Subcutaneous abdominal adipose tissue (tissue), 5 donors: Measurements from ENCODE around the gene KCNMB3.
"Not testable (repeated sequence)": the region's sequence is repeated elsewhere in the genome, so short reads cannot be mapped to it uniquely, and the experiment has no call there.

Experiments
- H3K27ac ChIP-seq: one replicate; pipeline ENCODE4 v1.7.0; 2013; ENCODE audit warnings: low read depth, mild to moderate bottlenecking, inconsistent platforms, low read length, moderate library complexity
- H3K27me3 ChIP-seq, 5 donors: one replicate each; pipeline ENCODE4 v1.7.0; 2013; ENCODE audit warnings: low read length in 5 of 5, inconsistent platforms in 1 of 5; ENCODE audit not compliant: control insufficient read depth in 5 of 5, insufficient read depth in 4 of 5
- H3K36me3 ChIP-seq, 5 donors: one replicate each; pipeline ENCODE4 v1.7.0; 2013; ENCODE audit warnings: low read length in 5 of 5; ENCODE audit not compliant: control insufficient read depth in 5 of 5, insufficient read depth in 5 of 5
- H3K4me1 ChIP-seq, 5 donors: one replicate each; pipeline ENCODE4 v1.7.0; 2013; ENCODE audit warnings: low read length in 5 of 5, mild to moderate bottlenecking in 3 of 5, moderate library complexity in 1 of 5; ENCODE audit not compliant: control insufficient read depth in 5 of 5, insufficient read depth in 5 of 5
- H3K4me3 ChIP-seq, 5 donors: one replicate each; pipeline ENCODE4 v1.7.0; 2013; ENCODE audit warnings: low read length in 5 of 5, low read depth in 1 of 5
- H3K9ac ChIP-seq, 5 donors: one replicate each; pipeline ENCODE4 v1.7.0; 2013; ENCODE audit warnings: low read length in 5 of 5, mild to moderate bottlenecking in 4 of 5, moderate library complexity in 3 of 5
- H3K9me3 ChIP-seq, 5 donors: one replicate each; pipeline ENCODE4 v1.7.0; 2013; ENCODE audit warnings: low read length in 5 of 5; ENCODE audit not compliant: control insufficient read depth in 5 of 5
- donor health status: healthy.
- donor health status: healthy.
- donor health status: healthy.
- donor health status: healthy.
- donor health status: healthy.

The KCNMB3 gene

DNA sequence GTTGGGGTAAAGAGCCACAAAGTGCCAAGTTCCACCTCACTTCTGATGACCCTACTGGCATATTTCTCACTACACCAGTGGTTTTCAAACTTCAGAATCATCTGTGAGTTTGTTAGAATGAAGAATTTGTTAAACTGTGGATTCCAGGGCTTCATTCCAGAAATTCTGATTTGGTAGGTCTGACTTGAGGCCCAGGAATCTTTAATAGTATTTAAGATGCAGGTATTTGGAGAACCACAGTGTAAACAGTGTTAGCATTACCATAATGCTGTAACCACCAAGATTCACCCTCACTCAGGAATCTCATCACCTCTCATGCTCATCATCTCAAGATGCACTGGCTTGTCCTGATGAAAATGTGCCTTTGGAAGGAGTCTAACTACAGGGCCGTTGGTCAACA, 6.0 kb downstream of the KCNMB3 start:
- Histone ChIP-seq H3K27me3 (no peaks in the 10 kb centered on the region), H3K9me3 (no peaks in the 10 kb centered on the region), H3K36me3 (peaks cover under 1 to 11% (median 6%) of the 10 kb centered on the region in 5 donors), H3K4me3 (no peak overlapping the region), H3K4me1 (no peaks in the 10 kb centered on the region), H3K27ac (no peak overlapping the region), H3K9ac (no peak overlapping the region)

DNA sequence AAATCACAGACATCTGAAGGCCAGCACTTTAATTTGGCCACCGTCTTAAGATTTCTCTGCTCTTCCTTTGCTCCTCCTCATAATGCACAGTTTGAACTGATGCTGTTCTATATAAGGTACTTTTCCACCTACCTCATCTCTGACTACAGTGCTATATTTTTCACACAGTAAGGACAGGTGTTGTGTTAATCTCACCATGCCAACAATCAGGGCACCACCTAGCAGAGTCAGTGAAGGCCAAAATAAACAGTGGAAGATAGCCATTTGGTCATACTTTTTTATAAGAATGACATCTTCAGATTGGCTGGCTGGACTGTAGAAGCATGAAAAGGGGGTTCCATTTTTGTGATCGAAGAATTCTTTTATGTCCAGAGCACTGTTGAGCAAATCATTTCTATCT, 8.1 kb downstream of the KCNMB3 start:
- not testable (repeated sequence) for H3K9me3 ChIP-seq, H3K27me3 ChIP-seq, H3K4me1 ChIP-seq, H3K36me3 ChIP-seq, H3K27ac ChIP-seq, H3K4me3 ChIP-seq, H3K9ac ChIP-seq

DNA sequence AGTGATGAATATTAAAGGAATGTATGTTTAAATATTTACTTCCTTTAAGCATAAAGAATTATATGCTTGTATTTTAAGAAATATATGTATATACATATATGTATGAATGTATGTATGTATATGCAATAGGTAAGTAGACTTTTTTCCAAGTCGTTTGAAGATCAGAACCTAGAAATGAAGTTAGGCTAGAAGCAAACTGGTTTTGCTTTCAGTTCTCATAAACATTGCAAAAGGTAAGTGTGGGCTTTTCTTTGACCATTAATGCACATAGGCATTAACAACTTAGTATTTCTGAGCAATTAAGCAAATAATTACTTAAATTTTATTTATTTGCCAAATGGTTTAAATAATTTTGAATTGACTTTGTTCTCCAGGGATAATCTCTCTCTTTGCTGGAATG, 10.6 kb downstream of the KCNMB3 start:
- H3K9me3 ChIP-seq, H3K27ac ChIP-seq: not testable (repeated sequence)

DNA sequence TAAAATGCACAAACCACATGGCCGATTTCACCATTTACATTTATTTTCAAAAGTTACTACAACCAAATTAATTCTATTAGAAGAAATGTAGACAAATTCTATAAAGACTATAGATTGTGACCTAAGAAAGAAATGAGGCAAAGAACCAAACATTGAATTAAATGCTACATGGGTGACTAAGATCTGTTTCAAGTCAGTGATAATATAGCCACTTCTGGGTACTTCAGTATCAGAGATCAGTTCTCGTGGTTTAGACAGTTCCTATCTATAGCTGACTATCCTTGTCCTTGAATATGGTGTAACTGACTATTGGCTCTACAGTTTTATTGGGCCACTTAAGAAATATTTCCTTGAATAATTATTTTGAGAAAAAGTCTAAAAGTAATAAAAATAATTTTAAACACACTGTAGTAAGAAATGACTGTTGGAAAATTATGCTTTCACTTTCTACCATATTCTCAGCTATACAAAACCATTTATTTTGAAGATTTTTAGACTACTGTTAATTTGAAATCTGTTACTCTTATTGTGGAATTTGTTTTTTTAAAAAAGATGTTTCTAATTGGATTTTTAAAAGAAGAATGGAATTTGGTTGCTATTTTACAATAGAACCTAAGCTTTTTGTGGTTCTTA, 14.1 kb downstream of the KCNMB3 start:
- H3K4me3 ChIP-seq: no peak overlapping the region
- H3K9ac ChIP-seq: no peak overlapping the region
- H3K27ac ChIP-seq: no peak overlapping the region
- H3K27me3 ChIP-seq: no peaks in the 10 kb centered on the region
- H3K4me1 ChIP-seq: no peaks in the 10 kb centered on the region
- peaks cover 2 to 11% (median 7%) of the 10 kb centered on the region in 5 donors for H3K36me3 ChIP-seq
- no peaks in the 10 kb centered on the region for H3K9me3 ChIP-seq

More for the DNA sequence above, 10.6 kb downstream of the KCNMB3 start:
- not testable (repeated sequence) for H3K4me1 ChIP-seq, H3K27me3 ChIP-seq, H3K36me3 ChIP-seq, H3K4me3 ChIP-seq, H3K9ac ChIP-seq

DNA sequence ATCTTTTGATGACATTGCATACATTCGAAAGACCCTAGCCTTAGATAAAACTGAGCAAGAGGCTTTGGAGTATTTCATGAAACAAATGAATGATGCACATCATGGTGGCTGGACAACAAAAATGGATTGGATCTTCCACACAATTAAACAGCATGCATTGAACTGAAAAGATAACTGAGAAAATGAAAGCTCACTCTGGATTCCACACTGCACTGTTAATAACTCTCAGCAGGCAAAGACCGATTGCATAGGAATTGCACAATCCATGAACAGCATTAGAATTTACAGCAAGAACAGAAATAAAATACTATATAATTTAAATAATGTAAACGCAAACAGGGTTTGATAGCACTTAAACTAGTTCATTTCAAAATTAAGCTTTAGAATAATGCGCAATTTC, 16.7 kb downstream of the KCNMB3 start:
- Histone ChIP-seq H3K36me3 (peaks cover 20 to 28% (median 25%) of the 10 kb centered on the region in 5 donors), H3K27ac (no peak overlapping the region), H3K27me3 (no peaks in the 10 kb centered on the region), H3K9ac (no peak overlapping the region), H3K9me3 (no peaks in the 10 kb centered on the region), H3K4me1 (no peaks in the 10 kb centered on the region), H3K4me3 (no peak overlapping the region)

DNA sequence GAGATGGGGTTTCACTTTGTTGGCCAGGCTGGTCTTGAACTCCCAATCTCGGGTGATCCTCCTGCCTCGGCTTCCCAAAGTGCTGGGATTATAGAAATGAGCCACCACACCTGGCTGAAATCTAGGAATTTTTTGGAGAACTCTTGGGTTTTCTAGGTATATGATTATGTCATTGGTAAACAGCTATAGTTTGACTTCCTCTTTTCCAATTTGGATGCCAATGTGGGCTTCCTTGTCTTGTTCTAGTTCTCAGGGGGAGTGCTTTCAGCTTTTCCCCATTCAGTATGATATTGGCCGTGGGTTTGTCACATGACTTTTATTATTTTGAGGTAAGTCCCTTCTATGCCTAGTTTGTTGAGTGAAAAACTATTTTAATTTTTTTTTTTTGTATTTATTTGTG, 17.9 kb downstream of the KCNMB3 start:
- no peaks in the 10 kb centered on the region for H3K4me1 ChIP-seq
- H3K4me3 ChIP-seq: no peak overlapping the region
- peaks cover 21 to 34% (median 27%) of the 10 kb centered on the region in 5 donors for H3K36me3 ChIP-seq
- H3K9ac ChIP-seq: no peak overlapping the region
- no peaks in the 10 kb centered on the region for H3K9me3 ChIP-seq
- no peak overlapping the region for H3K27ac ChIP-seq
- no peaks in the 10 kb centered on the region for H3K27me3 ChIP-seq

DNA sequence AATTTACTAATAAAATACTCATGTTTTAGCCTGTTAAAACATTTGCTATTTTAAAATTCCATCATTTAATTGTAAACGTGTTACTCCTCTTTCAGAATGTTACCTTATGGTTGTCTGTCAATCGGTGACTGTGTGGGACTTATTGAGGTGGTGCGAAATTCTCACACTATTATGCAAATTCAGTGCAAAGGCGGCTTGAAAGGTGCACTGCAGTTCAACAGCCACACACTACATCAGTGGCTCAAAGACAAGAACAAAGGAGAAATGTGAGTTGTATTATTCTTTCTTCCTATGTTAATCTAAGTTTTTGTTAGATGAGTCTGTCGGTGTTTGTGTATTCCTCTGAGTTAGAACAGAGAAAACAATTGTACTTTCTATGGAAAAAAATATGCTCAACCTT, 21.7 kb downstream of the KCNMB3 start:
- Histone ChIP-seq H3K27ac (no peak overlapping the region), H3K4me3 (no peak overlapping the region), H3K27me3 (no peaks in the 10 kb centered on the region), H3K4me1 (no peaks in the 10 kb centered on the region), H3K36me3 (peaks cover 28 to 58% (median 48%) of the 10 kb centered on the region in 5 donors), H3K9me3 (no peaks in the 10 kb centered on the region), H3K9ac (no peak overlapping the region)

DNA sequence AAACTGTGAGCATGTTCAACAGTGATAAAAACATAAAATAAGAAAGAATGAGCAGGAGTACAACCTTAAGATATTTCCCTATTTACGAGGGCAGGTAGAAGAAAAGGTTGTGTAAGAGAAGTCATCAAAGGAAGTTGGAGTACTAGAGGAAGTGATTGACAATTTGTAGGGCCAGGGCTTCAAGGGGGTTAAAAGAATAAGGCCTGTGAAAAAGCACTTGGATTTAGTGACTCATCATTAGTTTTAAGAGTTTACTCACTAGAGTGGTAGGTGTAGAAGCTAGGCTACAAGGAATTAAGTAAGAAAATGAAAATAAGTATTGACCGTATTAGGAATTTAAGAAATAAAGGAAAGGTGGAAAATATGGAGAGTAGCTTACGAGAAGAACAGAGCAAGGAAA, 23.6 kb downstream of the KCNMB3 start:
- H3K9ac ChIP-seq: no peak overlapping the region
- H3K27me3 ChIP-seq: no peaks in the 10 kb centered on the region
- H3K36me3 ChIP-seq: peaks cover 32 to 58% (median 54%) of the 10 kb centered on the region in 5 donors
- no peaks in the 10 kb centered on the region for H3K9me3 ChIP-seq
- no peak overlapping the region for H3K27ac ChIP-seq
- no peaks in the 10 kb centered on the region for H3K4me1 ChIP-seq
- no peak overlapping the region for H3K4me3 ChIP-seq

DNA sequence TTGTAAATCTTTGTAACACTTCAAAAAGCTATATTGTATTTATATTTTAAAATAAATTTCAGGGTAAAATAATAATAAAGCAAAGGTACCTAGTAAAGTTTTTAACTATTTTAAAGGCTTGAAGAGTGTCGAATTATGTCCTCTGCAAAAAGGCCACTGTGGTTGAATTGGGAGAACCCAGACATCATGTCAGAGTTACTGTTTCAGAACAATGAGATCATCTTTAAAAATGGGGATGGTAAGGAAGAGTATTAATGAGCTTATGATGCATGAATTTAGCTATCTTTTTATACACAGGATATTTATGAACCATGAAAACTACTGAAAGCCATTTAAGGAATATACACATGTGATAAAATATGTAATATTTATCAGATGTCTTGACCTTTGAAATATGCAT, 26.3 kb downstream of the KCNMB3 start:
- no peaks in the 10 kb centered on the region for H3K27me3 ChIP-seq
- no peak overlapping the region for H3K4me3 ChIP-seq
- H3K36me3 ChIP-seq: peaks cover 20 to 50% (median 42%) of the 10 kb centered on the region in 5 donors
- no peak overlapping the region for H3K27ac ChIP-seq
- H3K4me1 ChIP-seq: no peaks in the 10 kb centered on the region
- no peaks in the 10 kb centered on the region for H3K9me3 ChIP-seq
- no peak overlapping the region for H3K9ac ChIP-seq

DNA sequence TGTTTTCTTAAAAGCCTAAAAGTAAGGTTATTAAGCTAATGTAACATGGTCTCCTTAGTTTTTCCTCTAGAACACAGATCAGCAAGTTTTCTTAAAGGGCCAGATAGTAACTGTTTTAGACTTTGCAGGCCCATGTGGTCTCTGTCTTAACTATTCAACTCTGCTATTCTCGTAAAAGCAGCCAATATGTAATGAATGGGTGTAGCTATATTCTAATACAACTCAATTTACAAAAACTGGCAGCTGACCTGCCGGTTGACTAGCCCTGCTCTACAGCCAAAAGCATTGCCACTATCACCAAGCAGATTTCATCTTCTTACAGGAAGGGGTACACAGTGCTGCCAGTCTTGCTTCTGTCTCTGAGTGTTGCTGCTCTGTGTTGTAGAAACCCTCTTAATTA, 27.4 kb downstream of the KCNMB3 start:
- Histone ChIP-seq H3K9ac (no peak overlapping the region), H3K27me3 (no peaks in the 10 kb centered on the region), H3K4me3 (no peak overlapping the region), H3K36me3 (peaks cover 16 to 43% (median 39%) of the 10 kb centered on the region in 5 donors), H3K9me3 (no peaks in the 10 kb centered on the region), H3K27ac (no peak overlapping the region), H3K4me1 (no peaks in the 10 kb centered on the region)
